Measurements from ENCODE around the gene CENPQ.

The CENPQ gene, protein sequence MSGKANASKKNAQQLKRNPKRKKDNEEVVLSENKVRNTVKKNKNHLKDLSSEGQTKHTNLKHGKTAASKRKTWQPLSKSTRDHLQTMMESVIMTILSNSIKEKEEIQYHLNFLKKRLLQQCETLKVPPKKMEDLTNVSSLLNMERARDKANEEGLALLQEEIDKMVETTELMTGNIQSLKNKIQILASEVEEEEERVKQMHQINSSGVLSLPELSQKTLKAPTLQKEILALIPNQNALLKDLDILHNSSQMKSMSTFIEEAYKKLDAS

DNA sequence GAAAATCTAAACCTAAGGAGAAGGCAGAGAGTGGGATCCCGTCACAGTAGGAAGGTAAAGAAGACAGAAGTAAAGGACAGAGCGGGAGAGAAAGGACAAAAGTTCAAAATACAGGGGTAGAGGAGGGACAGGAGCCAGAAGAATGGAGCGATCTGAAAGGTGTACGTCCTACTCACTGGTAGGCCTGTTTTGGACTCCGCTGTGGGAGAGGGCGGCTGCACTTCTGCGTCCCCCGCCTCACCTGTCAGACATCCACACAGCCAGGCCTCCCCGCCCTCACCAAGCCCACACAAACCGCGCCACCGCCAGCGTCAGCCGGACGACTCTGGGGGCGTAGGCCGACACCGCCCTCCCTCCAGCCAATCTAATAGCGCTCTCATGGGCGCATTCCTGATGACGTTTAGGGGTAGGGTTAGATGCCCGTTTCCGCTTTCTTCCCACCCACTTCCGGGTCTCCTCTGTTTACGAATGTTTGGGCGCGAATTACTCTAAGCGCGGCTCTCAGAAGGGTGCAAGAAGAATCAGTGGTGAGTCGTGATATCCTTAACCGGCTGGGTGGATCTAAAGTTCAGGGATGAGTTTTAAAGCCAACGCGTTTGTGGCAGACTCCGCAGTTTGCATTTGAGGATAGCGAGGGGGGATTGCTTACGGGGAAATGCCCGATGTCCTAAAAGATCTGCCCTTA is at the start of gene CENPQ, which contains the start of gene MMUT:
TSS of gene CENPQ (plus strand) at position 444 of the 685 bp plus-strand sequence. CDS start 6,807 bp downstream, outside the sequence.
TSS of gene MMUT (minus strand) at position 327 of the 685 bp plus-strand sequence. CDS start 3,787 bp downstream, outside the sequence.
- H3K4me2 ChIP-seq (ENCODE audit: insufficient read depth, low read length), result peak within 1 kb of the TSS; percentile 82
- peak within 1 kb of the TSS; percentile 92 for H2AFZ ChIP-seq (ENCODE audit: low read depth, low read length)
- DNase-seq (peak; percentile 92), ATAC-seq (ENCODE audit: insufficient read depth, low read depth) (peak; percentile 97)
- H3K4me3 ChIP-seq (ENCODE audit: low read depth in 1 of 2, low read length in 2 of 2), result peak within 1 kb of the TSS; percentile 89 to 93
- peaks cover 10% of the 10 kb centered on the region; the same call in 1 of the 2 replicates for H3K36me3 ChIP-seq (ENCODE audit: insufficient read depth, low read length)
- no peak for TF ChIP-seq EZH2 (IDR thresholded peaks at IDR 0.05; ENCODE audit: borderline replicate concordance, low read depth, low read length, severe bottlenecking)
- TF ChIP-seq, protein P1, sequence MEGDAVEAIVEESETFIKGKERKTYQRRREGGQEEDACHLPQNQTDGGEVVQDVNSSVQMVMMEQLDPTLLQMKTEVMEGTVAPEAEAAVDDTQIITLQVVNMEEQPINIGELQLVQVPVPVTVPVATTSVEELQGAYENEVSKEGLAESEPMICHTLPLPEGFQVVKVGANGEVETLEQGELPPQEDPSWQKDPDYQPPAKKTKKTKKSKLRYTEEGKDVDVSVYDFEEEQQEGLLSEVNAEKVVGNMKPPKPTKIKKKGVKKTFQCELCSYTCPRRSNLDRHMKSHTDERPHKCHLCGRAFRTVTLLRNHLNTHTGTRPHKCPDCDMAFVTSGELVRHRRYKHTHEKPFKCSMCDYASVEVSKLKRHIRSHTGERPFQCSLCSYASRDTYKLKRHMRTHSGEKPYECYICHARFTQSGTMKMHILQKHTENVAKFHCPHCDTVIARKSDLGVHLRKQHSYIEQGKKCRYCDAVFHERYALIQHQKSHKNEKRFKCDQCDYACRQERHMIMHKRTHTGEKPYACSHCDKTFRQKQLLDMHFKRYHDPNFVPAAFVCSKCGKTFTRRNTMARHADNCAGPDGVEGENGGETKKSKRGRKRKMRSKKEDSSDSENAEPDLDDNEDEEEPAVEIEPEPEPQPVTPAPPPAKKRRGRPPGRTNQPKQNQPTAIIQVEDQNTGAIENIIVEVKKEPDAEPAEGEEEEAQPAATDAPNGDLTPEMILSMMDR (IDR thresholded peaks at IDR 0.05; ENCODE audit: borderline replicate concordance, extremely low read depth, low read length, poor library complexity, severe bottlenecking), result no peak
- peaks cover 84% of the 10 kb centered on the region for H3K79me2 ChIP-seq (ENCODE audit: insufficient read depth, low read length)
- peaks cover 10% of the 10 kb centered on the region for H4K20me1 ChIP-seq (ENCODE audit: insufficient read depth, low read length)
- H3K27me3 ChIP-seq (ENCODE audit: insufficient read depth, low read length, poor library complexity), result no peaks in the 10 kb centered on the region
- peak within 1 kb of the TSS; percentile 89 for H3K27ac ChIP-seq (ENCODE audit: low read length)
- peak within 1 kb of the TSS; percentile 76 for H3K9ac ChIP-seq (ENCODE audit: low read depth, low read length)
- no peaks in the 10 kb centered on the region for H3K9me3 ChIP-seq (ENCODE audit: insufficient read depth, low read length, severe bottlenecking)
- H3K4me1 ChIP-seq (ENCODE audit: insufficient read depth, low read length), result peaks cover 49% of the 10 kb centered on the region

DNA sequence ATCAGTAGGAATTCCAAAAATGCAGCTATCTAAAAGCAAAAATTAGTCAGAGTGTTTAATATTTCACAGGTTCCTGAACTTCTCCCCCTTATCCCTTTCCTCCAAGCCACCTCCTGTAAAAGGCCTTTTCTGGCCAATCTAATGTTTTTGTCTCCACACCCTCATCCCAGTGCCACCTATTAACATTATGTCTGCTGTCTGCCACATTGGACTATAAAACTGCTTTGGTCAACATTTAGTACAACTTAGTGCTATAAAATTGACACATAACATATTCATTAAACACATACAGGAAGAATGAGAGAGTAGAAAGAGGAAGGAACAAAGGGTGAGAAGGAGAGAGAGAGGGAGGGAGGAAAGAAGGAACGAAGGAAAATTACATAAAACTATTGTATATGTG is 47.8 kb upstream of the CENPQ start:
- H4K20me1 ChIP-seq (ENCODE audit: insufficient read depth, low read length), result no peaks in the 10 kb centered on the region
- no peak overlapping the region for H3K4me2 ChIP-seq (ENCODE audit: insufficient read depth, low read length)

DNA sequence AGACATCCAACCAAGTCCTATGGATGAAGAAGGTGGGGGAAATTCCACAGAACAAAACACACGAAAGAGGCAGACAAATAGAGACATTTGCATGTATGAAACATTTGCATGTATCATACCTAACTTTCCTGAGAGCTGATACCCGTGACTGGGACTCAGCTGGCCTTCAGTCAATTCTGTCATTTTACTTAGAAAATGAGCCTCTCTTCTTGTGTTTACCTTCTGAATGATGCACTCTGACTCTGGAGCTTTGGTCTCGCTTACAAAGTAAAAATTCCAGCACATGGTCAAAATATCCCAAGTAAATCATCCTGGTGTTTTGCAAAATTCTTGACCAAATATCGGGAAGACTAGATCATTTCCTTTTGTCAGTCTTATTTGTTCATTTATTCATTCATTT is 47.0 kb upstream of the CENPQ start:
- Histone ChIP-seq H3K4me1 (ENCODE audit: insufficient read depth, low read length) (no peaks in the 10 kb centered on the region), H4K20me1 (ENCODE audit: insufficient read depth, low read length) (no peaks in the 10 kb centered on the region), H3K9ac (ENCODE audit: low read depth, low read length) (no peak overlapping the region), H2AFZ (ENCODE audit: low read depth, low read length) (no peak overlapping the region), H3K27me3 (ENCODE audit: insufficient read depth, low read length, poor library complexity) (peaks cover 2% of the 10 kb centered on the region), H3K79me2 (ENCODE audit: insufficient read depth, low read length) (no peaks in the 10 kb centered on the region), H3K4me3 (ENCODE audit: low read depth in 1 of 2, low read length in 2 of 2) (no peak overlapping the region), H3K27ac (ENCODE audit: low read length) (no peak overlapping the region), H3K4me2 (ENCODE audit: insufficient read depth, low read length) (no peak overlapping the region), H3K9me3 (ENCODE audit: insufficient read depth, low read length, severe bottlenecking) (no peaks in the 10 kb centered on the region), H3K36me3 (ENCODE audit: insufficient read depth, low read length) (no peaks in the 10 kb centered on the region)
- TF ChIP-seq, protein P1 (IDR thresholded peaks at IDR 0.05; ENCODE audit: borderline replicate concordance, extremely low read depth, low read length, poor library complexity, severe bottlenecking), result no peak
- TF ChIP-seq EZH2 (IDR thresholded peaks at IDR 0.05; ENCODE audit: borderline replicate concordance, low read depth, low read length, severe bottlenecking), result no peak
- no peak for DNase-seq
- ATAC-seq (ENCODE audit: insufficient read depth, low read depth), result no peak

More for the DNA sequence above, 47.8 kb upstream of the CENPQ start:
- Histone ChIP-seq H3K4me3 (ENCODE audit: low read depth in 1 of 2, low read length in 2 of 2) (no peak overlapping the region), H3K27ac (ENCODE audit: low read length) (no peak overlapping the region), H3K9ac (ENCODE audit: low read depth, low read length) (no peak overlapping the region), H3K9me3 (ENCODE audit: insufficient read depth, low read length, severe bottlenecking) (no peaks in the 10 kb centered on the region), H3K79me2 (ENCODE audit: insufficient read depth, low read length) (no peaks in the 10 kb centered on the region), H3K36me3 (ENCODE audit: insufficient read depth, low read length) (no peaks in the 10 kb centered on the region), H3K4me1 (ENCODE audit: insufficient read depth, low read length) (no peaks in the 10 kb centered on the region), H3K27me3 (ENCODE audit: insufficient read depth, low read length, poor library complexity) (peaks cover 2% of the 10 kb centered on the region), H2AFZ (ENCODE audit: low read depth, low read length) (no peak overlapping the region)
- DNase-seq, result no peak
- TF ChIP-seq, protein P1 (IDR thresholded peaks at IDR 0.05; ENCODE audit: borderline replicate concordance, extremely low read depth, low read length, poor library complexity, severe bottlenecking), result no peak
- TF ChIP-seq EZH2 (IDR thresholded peaks at IDR 0.05; ENCODE audit: borderline replicate concordance, low read depth, low read length, severe bottlenecking), result no peak
- ATAC-seq (ENCODE audit: insufficient read depth, low read depth), result no peak

Measured in DND-41 (cell line).